Endothelial cell of umbilical vein (primary cell): ENCODE measurements around the gene ATP11B. TPM values are rescaled to one million over a fixed set of nuclear protein-coding genes. Genes with fewer than 3 reads are reported as not detected.

Source experiments
- BruUV-seq: library from RNA; stranded (reverse); fragments of 400-500 nt; replicated peaks from 2 replicates; lab custom pipeline; 2021; lab: Mats Ljungman, UMichigan
- CTCF ChIA-PET: fragments of 300-600, 350-600 bp; sonication (Branson Sonifier 250); formaldehyde crosslinking; loops from one replicate; lab custom pipeline; 2021; ENCODE audit warnings: antibody characterized with exemption, inconsistent platforms; lab: Charles Lee
- POLR2A ChIA-PET: fragments of 300-600, 350-600 bp; sonication (Branson Sonifier 250); formaldehyde crosslinking; loops from one replicate; lab custom pipeline; 2021; ENCODE audit warnings: antibody characterized with exemption, inconsistent platforms; lab: Charles Lee
- DNase-seq: peaks from one replicate; pipeline ENCODE4 v3.0.0-alpha.2; 2011; ENCODE audit warnings: low read depth, low spot score
- FAIRE-seq: peaks from 2 replicates; lab custom pipeline; 2011; peaks lifted over from hg19 to GRCh38; lab: Jason Lieb, UNC
- H2AFZ ChIP-seq: 2 replicates; pipeline ENCODE4 v1.6.0; 2012; ENCODE audit warnings: low read depth, low read length, control low read depth, inconsistent platforms
- H3K27ac ChIP-seq: 2 replicates; pipeline ENCODE4 v1.5.1; 2011; ENCODE audit warnings: low read depth, mild to moderate bottlenecking, control low read depth, low read length, moderate library complexity; ENCODE audit not compliant: insufficient read depth
- H3K27me3 ChIP-seq, 2 experiments: 2 replicates each; pipeline versions ENCODE4 v1.6.0 to v1.6.1; 2011; ENCODE audit warnings: low read length in 2 of 2, mixed read lengths in 1 of 2; ENCODE audit not compliant: control insufficient read depth in 2 of 2, insufficient read depth in 2 of 2
- H3K36me3 ChIP-seq, 2 experiments: 2 replicates in 1 of 2; 3 replicates in 1 of 2; pipeline ENCODE4 v1.5.1; 2011; ENCODE audit warnings: low read length in 2 of 2, mild to moderate bottlenecking in 1 of 2, moderate library complexity in 1 of 2; ENCODE audit not compliant: control insufficient read depth in 2 of 2, insufficient read depth in 2 of 2; ENCODE audit errors: extremely low read depth in 1 of 2
- H3K4me1 ChIP-seq: 3 replicates; pipeline ENCODE4 v1.5.1; 2011; ENCODE audit warnings: mild to moderate bottlenecking, low read length; ENCODE audit not compliant: control insufficient read depth, insufficient read depth; ENCODE audit errors: extremely low read depth
- H3K4me2 ChIP-seq: 2 replicates; pipeline ENCODE4 v1.6.1; 2011; ENCODE audit warnings: low read length, control low read depth, mixed read lengths; ENCODE audit not compliant: insufficient read depth
- H3K4me3 ChIP-seq, 3 experiments: fragments of 200-600 bp in 1 of 3; sonication (generic), shearing (Covaris generic) in 1 of 3; replicated peaks in 1 of 3; 2 replicates each; pipeline ENCODE4 v1.5.1; 2011 to 2016; ENCODE audit warnings: control low read depth in 3 of 3, low read length in 3 of 3, mild to moderate bottlenecking in 2 of 3, inconsistent platforms in 1 of 3, low read depth in 1 of 3, moderate library complexity in 1 of 3; ENCODE audit not compliant: insufficient read depth in 1 of 3
- H3K79me2 ChIP-seq: 2 replicates; pipeline ENCODE4 v1.6.0; 2012; ENCODE audit warnings: low read length, inconsistent platforms; ENCODE audit not compliant: control insufficient read depth, insufficient read depth
- H3K9ac ChIP-seq: replicated peaks from 2 replicates; pipeline ENCODE3; 2011; ENCODE audit warnings: low read length, control low read depth; ENCODE audit not compliant: insufficient read depth; ENCODE audit errors: extremely low read depth
- H3K9me1 ChIP-seq: replicated peaks from 3 replicates; pipeline ENCODE4 v1.6.0; 2011; ENCODE audit warnings: mild to moderate bottlenecking, low read length; ENCODE audit not compliant: control insufficient read depth, insufficient read depth; ENCODE audit errors: extremely low read depth
- H3K9me3 ChIP-seq: replicated peaks from 2 replicates; pipeline ENCODE4 v1.5.1; 2012; ENCODE audit warnings: low read length, inconsistent platforms; ENCODE audit not compliant: control insufficient read depth, insufficient read depth
- H4K20me1 ChIP-seq: replicated peaks from 2 replicates; pipeline ENCODE3; 2011; ENCODE audit warnings: mild to moderate bottlenecking, low read length; ENCODE audit not compliant: control insufficient read depth, insufficient read depth; ENCODE audit errors: extremely low read depth
- CTCF ChIP-seq, 2 donors: IDR thresholded peaks; 1 replicate in 1 of 2; 2 replicates in 1 of 2; pipeline ENCODE4 v1.5.1; 2011; ENCODE audit warnings: low read length in 2 of 2, mild to moderate bottlenecking in 2 of 2, moderate library complexity in 2 of 2, control low read depth in 1 of 2, inconsistent platforms in 1 of 2, low read depth in 1 of 2; ENCODE audit not compliant: insufficient read depth in 1 of 2; ENCODE audit errors: extremely low read depth in 1 of 2
- EZH2 ChIP-seq: IDR thresholded peaks from 2 replicates; pipeline ENCODE4 v1.6.1; 2012; ENCODE audit warnings: borderline replicate concordance, low read depth, mild to moderate bottlenecking, moderate library complexity, low read length, inconsistent platforms; ENCODE audit not compliant: severe bottlenecking
- FOS ChIP-seq: IDR thresholded peaks from 2 replicates; pipeline ENCODE4 v1.6.1; 2011; ENCODE audit warnings: mild to moderate bottlenecking, low read length, moderate library complexity, borderline replicate concordance; ENCODE audit not compliant: insufficient read depth
- GATA2 ChIP-seq: IDR thresholded peaks from 2 replicates; pipeline ENCODE4 v1.7.0; 2011; ENCODE audit warnings: low read depth, mild to moderate bottlenecking, moderate library complexity, mixed read lengths, low read length; ENCODE audit not compliant: insufficient read length, insufficient read depth
- JUN ChIP-seq: IDR thresholded peaks from 2 replicates; pipeline ENCODE4 v1.6.1; 2011; ENCODE audit warnings: borderline replicate concordance, low read depth; ENCODE audit not compliant: insufficient read length, insufficient read depth
- MAX ChIP-seq: IDR thresholded peaks from 2 replicates; pipeline ENCODE4 v1.6.1; 2011; ENCODE audit not compliant: insufficient read depth, insufficient read length
- MYC ChIP-seq: IDR thresholded peaks from one replicate; pipeline ENCODE4 v1.6.1; 2011; ENCODE audit warnings: mild to moderate bottlenecking, low read depth, low read length
- POLR2A ChIP-seq: IDR thresholded peaks from 2 replicates; pipeline ENCODE4 v1.6.1; 2012; ENCODE audit warnings: low read depth, mild to moderate bottlenecking, control low read depth, low read length
- POLR2AphosphoS5 ChIP-seq: IDR thresholded peaks from 2 replicates; pipeline ENCODE4 v1.6.1; 2012; ENCODE audit warnings: low read depth, mild to moderate bottlenecking, control low read depth, low read length, moderate library complexity; ENCODE audit not compliant: insufficient read depth
- dilution Hi-C: fragments of 300-500 bp; cut with MboI; formaldehyde crosslinking; loops from one replicate; pipeline ENCODE4 v1.15.0; 2019; ENCODE audit warnings: low sequenced_read_pairs; ENCODE audit not compliant: extremely low pct_ligation_motif_present
- intact Hi-C: fragments of 100-400 bp; cut with micrococcal nuclease; formaldehyde crosslinking; loops from one replicate; pipeline ENCODE4 v1.10.0; 2022
- polyA plus RNA-seq, 4 experiments: library from polyadenylated mRNA; depleted of rRNA in 3 of 4; stranded (reverse) in 3 of 4; unstranded in 1 of 4; fragments of >200 nt; gene quantifications; 2 replicates each; pipeline versions ENCODE4 v1.2.1 to v1.2.3, GENCODE V29; 2011 to 2012; ENCODE audit warnings: missing spikeins in 1 of 4
- total RNA-seq: library from RNA; stranded (reverse); gene quantifications from 2 replicates; pipeline ENCODE4 v1.2.3, GENCODE V29; 2021

ATP11B gene
- total and polyA plus RNA-seq, 2 donors (not counting 3 experiments of a cell fraction or from before 2014, with no cell fraction given) = 10.1 to 49.3 TPM

- Histone ChIP-seq H4K20me1 (no peaks in the 10 kb centered on the region), H3K4me2 (no peak overlapping the region), H3K79me2 (no peaks in the 10 kb centered on the region), H3K9me1 (no peaks in the 10 kb centered on the region), H3K27ac (no peak overlapping the region), H3K36me3 (peaks cover 0 to 8% of the 10 kb centered on the region in 2 experiments), H2AFZ (no peak overlapping the region), H3K27me3 (no peaks in the 10 kb centered on the region), H3K4me1 (no peaks in the 10 kb centered on the region), H3K4me3 (no peak overlapping the region), H3K9me3 (no peaks in the 10 kb centered on the region), H3K9ac (no peak overlapping the region)
- DNase-seq = no peak
- ChIA-PET POLR2A (no interaction called here), CTCF (no interaction called here)
- BruUV-seq = no TSS peak
- no peak for FAIRE-seq
- dilution Hi-C loops = no loop called here
- TF ChIP-seq CTCF (IDR thresholded peaks at IDR 0.05; ENCODE audit: extremely low read depth in 1 of 2, insufficient read depth in 1 of 2, low read depth in 1 of 2, low read length in 2 of 2) = no peak
- no peak for TF ChIP-seq GATA2
- no peak for TF ChIP-seq MAX
- no peak for TF ChIP-seq MYC
- no peak for TF ChIP-seq FOS
- TF ChIP-seq JUN = no peak
- no peak for TF ChIP-seq EZH2
- no peak for TF ChIP-seq POLR2AphosphoS5
- no peak for TF ChIP-seq POLR2A
- intact Hi-C loops = no loop called here
Observed at GRCh38 chr3:182892226-182892625, 98.9 kb downstream of the ATP11B start.
